Amygdala (tissue), 56 donors: Measurements from ENCODE around the gene HNRNPA3.
"Not testable (repeated sequence)": the region's sequence is repeated elsewhere in the genome, so short reads cannot be mapped to it uniquely, and the experiment has no call there.

Experiments
- DNase-seq, 56 donors: peaks; one replicate each; lab custom pipeline; 2025; lab: John Stamatoyannopoulos, UW

The HNRNPA3 gene

GRCh38 chr2:177212106-177212890, at the start of gene HNRNPA3:
Gene HNRNPA3 (plus strand): TSS chr2:177212794. CDS start chr2:177212800, 6 bp downstream.
- DNase-seq = peak; percentile 87 to 100 (median 99)

DNA sequence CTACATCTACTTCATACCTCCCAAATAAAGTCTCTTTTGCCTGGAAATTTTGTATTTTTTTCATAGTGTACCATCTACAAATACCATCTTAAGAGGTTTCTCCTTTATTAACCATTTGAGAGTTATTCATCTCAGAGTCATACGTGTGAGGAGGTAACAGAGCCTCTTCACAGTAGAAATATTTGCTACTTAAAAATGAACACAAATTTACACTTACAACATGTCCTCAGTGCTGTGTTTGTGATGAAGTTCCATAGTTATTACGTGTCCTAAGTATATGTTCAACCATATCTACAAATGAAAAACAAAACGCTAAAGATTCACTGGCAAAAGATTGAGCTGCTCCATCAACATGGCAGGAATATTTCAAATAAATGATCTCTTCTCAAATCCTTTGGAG, 48.5 kb upstream of the HNRNPA3 start:
- DNase-seq = no peak

DNA sequence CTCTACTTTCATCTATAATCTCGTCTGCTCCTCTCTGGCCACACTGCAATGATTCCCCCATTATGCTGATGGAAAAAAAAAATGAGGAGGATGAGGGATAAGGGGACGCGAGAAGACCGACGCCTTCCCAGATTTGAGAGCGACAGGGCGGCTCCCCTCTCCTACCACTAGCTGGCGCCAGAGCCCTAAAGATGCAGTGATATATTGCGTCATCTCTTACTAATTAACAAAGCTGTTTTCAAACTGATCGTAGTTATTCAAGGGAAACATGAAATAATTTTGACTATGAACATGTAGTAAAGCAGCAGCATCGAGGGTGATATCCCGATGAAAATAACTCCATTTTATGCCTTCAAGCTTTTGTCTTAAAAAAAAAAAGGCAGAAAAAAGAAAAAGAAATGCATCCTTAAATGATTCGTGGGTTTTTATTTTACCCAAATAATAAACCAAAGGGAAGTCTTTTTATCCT, 48.0 kb upstream of the HNRNPA3 start:
- DNase-seq = peak; percentile 7 to 94 (median 74)

DNA sequence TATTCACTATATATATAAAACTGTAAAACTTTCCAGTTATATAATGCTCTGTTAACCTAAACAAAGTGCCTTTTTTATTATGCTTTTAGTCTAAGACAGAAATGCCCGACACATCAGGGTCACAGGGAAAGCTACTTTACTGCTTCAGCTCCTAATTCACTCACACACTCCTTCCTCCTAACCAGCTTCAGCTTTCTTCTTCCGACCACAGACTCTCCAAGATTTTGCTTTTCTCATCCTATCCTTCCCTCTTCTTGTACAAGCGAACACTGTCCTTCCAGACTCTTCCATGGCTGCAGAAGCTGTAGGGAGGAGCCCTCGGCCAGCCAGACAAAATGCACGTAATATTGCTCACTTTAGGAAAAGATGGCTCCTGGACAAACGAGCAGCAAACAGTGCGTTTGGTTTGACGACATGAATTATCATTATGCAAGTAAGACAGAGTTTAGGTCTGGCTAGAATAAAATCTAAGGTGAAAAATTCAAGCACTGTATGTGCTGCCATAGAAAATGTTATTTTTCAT, 47.5 kb upstream of the HNRNPA3 start:
- DNase-seq = peak in 45 of 56 donors; percentile 4 to 77 (median 28)

GRCh38 chr2:177165721-177166711, 46.6 kb upstream of the HNRNPA3 start:
- DNase-seq = peak in 7 of 56 donors; percentile 7 to 39 (median 19)

- DNase-seq = no peak
These were observed 42.6 kb upstream of the HNRNPA3 start for GRCh38 chr2:177169810-177170514.

- no peak for DNase-seq
These were observed 41.2 kb upstream of the HNRNPA3 start for GRCh38 chr2:177171418-177171865.

- DNase-seq = no peak
These were observed 40.3 kb upstream of the HNRNPA3 start for GRCh38 chr2:177172034-177172880.

DNA sequence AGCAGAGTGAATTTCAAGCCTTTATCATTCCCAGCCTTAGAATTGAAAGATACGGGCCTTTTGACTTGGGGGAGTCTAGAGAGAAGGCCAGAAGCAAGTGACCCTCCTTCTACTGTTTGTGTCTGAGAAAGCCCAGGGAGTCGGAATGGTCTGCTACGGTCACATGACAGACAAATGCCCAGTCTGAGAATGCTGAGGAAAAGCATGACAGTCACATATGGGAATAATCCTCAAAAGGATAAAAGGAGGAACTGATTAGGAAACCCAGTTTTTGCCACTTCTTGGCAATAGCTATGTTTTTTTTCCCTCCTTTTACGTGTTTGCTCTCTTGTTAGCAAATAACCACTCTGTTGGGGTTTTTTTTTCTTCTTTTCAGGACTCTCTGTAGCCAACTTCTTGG, 38.1 kb upstream of the HNRNPA3 start:
- no peak for DNase-seq

DNA sequence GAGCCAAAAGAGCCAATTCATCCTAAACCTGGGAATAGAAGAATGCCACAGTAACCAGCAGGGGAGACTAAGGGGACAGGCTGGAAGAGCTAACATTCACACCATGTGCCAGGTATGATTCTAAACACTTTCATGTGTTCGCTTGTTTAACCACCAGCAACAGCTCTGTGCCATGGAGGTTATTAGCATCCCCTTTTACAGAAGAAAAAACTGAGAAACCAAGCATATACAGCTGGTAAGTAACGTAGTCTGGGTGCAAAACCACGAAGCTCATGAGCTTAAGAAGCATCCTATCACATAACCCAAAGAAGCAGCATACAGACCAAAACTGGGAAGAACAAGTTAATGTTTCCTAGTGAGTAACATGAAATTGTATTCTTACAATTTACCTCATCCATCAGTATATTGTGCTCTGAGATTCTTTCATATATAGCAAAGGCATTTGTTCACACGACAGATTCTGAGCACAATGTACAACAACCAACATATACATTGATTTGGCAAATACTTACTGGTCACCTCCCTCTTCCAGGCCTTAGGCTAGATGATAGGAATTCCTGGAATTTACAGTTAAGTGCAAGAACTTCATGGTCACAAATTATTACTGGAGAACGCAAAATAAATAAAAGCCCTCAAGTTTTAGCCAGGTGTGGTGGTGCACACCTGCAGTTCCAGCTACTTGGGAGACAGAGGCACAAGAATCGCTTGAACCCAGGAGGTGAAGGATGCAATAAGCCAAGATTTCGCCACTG, 36.5 kb upstream of the HNRNPA3 start:
- no peak for DNase-seq

DNA sequence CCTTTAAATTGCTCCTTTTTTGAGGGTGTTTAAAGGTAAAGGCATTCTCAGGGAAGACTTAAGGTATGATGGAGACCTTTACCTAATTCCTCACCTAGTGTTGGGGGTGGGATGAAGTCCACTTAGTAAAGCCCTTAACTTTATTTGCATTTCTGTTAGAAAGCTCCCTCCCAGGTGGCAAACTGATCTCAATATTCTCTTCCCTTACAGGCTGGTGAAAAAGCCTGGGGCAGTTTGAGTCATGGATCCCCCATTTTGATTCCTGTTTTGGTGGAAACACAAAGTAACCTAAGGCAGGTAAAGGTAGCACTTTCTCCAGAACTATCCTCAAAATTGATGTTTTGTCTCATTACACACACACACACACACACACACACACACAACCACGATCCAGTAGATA, 33.8 kb upstream of the HNRNPA3 start:
- DNase-seq = no peak

GRCh38 chr2:177179227-177179626, 33.4 kb upstream of the HNRNPA3 start:
- no peak for DNase-seq

- not testable (repeated sequence) for DNase-seq
These were observed 32.9 kb upstream of the HNRNPA3 start for GRCh38 chr2:177179671-177180070.

GRCh38 chr2:177180269-177181000, 32.2 kb upstream of the HNRNPA3 start:
- no peak for DNase-seq

- no peak for DNase-seq
These were observed 28.7 kb upstream of the HNRNPA3 start for GRCh38 chr2:177183860-177184259.

DNA sequence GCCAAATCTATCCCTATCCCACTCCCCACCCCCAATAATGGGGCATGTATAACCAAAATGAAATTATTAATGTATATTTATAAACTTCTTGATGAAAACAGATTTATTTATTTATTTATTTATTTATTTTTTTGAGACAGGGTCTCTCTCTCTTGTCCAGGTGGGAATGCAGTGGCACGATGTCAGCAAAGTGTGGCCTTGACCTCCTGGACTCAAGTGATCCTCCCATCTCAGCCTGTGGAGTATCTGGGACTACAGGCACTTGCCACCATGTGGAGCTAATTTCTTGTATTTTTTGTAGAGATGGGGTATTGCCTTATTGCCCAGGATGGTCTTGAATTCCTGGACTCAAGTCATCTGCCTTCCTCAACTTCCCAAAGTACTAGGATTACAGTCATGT, 28.0 kb upstream of the HNRNPA3 start:
- DNase-seq = no peak

DNA sequence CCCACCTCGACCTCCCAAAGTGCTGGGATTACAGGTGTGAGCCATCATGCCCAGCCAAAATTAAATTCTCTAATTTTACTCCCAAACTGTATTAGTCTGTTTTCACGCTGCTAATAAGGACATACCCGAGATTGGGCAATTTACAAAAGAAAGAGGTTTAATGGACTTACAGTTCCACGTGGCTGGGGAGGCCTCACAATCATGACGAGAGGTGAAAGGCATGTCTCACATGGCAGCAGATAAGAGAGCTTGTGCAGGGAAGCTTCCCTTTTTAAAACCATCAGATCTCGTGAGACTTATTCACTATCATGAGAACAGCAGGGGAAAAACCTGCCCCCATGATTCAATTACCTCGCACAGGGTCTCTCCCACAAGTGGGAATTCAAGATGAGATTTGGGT, 26.6 kb upstream of the HNRNPA3 start:
- not testable (repeated sequence) for DNase-seq
